ENCODE data around the gene CTRL.
A peak's percentile ranks its signal among the peaks of the same experiment; 100 is the strongest.
"Not testable (repeated sequence)": the region's sequence is repeated elsewhere in the genome, so short reads cannot be mapped to it uniquely, and the experiment has no call there.

Gene CTRL

DNA sequence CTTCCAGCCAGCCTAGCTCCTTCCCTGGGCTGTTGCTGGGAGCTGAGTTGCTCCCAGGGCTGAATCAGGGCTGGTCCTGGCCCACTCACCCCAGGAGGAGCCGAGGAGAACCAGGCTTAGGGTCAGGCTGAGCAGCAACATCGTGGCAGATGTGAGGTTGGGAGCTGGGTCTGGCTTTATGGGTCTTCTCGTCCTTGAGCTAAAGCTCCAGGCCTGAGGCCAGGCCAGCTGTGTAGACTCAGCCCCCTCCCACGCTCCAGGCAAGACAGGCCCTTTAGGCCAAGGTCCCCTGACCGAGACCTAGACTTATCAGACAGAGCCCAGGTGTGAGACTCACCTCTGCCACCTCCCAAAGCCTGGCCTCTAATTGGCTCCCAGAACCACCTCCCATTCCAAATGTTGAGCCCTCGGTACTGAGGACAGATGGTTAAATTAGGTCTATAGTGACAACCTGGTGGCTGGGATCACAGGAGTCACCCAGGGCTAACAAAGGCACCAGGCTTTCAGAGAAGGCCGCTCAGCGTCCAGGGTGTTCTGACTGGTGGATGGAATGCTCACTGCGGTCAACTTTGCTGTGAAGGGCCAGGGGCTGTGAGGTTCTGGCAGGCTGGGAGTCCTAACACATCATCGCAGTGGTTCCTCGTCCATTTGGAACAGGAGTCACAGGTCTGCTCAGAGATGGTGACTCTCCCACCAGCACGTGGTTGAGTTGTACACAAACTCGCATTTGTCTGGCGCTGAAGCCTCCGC, at the start of gene CTRL:
Gene CTRL, minus strand, starts transcription at position 151 of the 750 bp plus-strand sequence. Its CDS starts 10 bp downstream, at position 141.
- no peak for DNase-seq

DNA sequence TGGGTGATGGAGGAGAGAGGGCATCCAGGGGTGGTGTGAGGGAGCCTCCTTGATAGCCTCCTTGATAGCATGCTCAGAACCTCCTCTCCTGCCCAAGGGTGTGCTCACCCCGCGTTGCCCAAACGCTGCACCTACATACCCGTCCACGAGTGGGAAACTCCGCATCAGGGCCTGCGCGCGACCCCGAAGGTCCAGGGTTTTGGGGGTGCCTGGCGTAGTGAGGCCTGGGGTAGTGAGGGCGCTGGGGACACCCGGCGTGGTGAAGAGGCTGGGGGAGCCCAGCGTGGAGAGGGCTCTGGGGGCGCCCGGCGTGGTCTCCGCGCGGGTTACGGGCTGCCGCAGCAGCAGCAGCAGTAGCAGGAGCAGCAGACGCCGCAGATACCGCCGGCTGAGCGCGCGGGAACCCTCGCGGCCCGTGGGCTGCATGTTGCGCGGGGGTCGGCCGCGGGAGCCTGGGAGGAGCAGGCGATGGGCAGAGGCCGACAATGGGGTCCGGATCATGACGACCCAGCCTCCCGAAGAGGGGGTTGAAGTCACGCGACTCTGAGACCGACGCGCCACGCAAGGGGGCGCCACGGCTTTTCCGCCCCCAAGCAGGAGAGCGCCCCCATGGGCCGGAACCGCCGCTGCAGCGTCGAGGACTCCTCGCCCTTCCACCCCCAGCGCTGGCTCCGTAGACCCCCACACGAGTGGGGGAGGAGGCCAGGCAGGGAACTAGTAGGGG, 48.5 kb upstream of the CTRL start, which contains the start of gene DPEP3:
Gene DPEP3, minus strand, starts transcription at position 545 of the 724 bp plus-strand sequence. Its CDS starts 119 bp downstream, at position 426.
- DNase-seq = no peak

DNA sequence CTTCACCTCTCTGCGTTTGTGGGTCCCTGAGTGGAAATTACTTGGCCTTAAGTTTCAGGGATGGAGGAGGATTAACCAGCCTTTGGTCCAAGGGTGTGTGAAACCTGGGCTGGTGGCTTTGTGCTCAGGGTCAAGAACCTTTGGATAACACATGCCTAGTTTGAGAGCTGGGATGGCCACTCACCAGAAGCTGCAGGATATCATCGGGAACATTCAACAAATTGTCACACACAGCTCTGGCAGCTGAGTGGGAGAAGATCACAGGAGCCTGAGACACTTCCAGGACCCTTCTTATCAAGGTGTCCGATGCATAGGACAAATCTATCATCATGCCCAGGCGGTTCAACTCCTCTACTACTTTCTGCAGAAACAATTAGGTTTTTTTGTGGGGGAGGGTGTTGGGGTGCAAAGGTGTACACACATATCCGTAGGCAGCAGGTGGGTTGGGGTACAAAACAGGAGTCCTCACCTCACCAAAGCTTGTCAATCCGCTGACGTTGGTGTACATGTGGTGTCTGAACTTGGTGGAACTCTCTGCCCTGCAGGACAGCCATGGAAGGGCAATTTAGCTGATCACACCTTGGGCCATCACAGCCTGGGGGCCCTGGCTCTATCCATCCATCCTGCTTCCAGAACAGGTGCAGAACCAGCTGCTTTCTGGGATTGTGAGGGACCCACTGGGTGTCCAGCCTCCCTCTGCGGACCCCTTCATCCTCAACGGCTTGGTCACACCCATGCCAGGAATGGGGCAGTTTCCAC, 46.0 kb upstream of the CTRL start:
- DNase-seq = no peak

DNA sequence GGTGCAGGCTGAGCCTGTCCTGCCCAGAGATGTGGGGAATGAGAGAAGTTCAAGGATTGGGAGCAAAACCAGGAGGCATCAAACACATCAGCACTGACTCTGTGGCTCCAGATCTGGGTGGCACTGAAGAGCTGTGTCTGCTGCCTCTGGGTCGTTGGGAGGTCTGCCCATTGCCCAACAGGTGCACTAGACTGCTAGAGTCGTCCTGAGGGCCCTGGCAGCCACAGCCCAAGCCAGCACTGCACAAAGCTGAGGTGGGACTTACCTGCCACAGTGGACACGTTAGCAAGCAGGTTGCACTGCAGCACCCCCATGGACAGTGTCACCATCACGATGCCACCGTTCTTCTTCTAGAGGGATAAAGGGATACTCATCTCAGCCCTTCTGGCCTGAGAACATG, 45.3 kb upstream of the CTRL start:
- DNase-seq = no peak

DNA sequence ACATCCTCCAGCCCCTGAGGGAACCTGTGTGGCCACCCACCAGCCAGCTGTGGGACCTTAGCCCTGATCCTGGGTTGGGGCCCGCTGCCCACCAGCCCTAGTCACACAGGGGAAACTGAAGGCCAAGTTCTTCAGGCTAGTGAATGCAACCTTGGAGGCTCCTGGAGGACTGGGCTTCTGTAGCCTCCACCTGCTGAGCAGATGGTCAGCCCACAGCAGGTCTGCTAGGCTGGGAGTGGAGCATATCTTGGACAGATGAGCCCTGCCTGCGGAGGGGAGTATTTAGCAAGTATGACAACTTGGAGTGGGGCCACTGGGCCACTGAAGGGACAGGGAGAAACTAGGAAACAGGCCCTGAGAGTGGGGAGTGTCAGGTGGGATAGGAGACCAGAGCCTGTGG, 44.5 kb upstream of the CTRL start:
- DNase-seq = no peak

GRCh38 chr16:67975321-67976105, 43.9 kb upstream of the CTRL start:
- no peak for DNase-seq

DNA sequence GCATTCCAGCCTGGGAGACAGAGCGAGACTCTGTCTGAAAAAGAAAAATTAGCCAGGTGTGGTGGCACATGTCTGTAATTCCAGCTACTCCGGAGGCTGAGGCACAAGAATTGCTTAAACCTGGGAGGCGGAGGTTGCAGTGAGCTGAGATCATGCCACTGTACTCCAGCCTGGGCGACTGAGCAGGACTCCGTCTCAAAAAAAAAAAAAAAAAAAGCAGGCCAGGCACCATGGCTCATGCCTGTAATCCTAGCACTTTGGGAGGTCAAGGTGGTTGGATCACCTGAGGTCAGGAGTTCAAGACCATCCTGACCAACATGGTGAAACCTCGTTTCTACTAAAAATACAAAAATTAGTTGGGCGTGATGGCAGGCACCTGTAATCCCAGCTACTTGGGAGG, 40.6 kb upstream of the CTRL start:
- DNase-seq = not testable (repeated sequence)

DNA sequence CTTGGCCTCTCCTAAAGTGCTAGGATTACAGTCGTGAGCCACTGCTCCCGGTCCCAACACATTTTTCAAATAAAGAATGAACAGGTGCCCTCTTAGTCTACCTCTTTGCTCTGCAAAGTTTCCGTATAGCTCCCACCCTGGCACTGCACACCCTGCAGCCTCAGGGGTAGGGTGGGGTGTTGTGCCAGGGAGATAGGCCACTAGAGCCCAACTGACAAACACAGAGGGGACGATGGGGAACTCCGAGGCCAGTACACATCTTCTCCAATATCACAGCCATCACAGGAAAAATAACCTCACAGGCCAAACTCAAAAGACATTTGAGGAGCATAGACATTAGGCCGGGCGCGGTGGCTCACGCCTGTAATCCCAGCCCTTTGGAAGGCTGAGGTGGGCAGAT, 39.4 kb upstream of the CTRL start:
- DNase-seq = no peak

GRCh38 chr16:67969254-67970039, 37.8 kb upstream of the CTRL start:
- no peak for DNase-seq

DNA sequence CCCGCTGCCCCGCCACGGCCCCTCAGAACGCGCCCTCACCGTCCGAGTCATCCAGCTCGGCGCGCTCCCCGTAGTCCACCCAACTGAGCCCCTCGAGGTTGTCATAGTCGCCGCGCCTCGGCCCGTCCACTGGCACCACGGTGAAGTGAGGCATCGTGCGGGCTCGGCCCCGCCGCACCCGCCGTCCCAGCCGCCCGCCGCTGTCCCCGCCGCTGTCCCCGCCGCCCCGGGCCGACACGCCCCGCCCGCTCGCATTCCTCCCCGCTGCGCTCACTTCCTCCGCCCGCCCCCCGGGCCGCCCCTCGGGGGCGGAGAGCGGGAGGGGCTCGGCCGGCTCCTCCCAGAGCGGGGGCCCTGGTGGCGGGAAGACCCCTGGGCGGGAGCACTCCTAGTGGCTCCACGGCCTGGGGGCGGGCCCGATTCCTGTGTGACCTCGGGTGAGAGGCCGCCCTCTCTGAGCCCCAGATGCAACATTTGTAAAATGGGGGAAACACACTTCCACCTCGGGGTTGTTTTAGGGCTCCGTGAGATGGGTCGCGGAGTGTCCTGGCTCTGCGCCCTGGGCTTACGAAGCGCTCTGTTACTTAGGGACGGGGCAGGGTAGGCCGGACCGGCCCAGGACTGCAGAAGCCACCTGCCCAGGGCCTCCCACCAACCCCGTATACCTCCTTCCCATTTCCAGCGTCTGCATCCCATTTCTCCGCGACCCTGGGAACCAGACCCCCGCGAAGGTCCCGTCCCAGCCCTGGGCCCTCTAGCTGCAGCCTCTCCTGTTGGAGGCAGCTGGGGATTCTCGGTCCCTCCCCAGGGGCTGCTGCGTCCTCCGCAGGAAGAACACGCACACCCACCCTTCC, 37.0 kb upstream of the CTRL start, which contains the start of gene SLC12A4:
Gene SLC12A4, minus strand, starts transcription at position 238 of the 854 bp plus-strand sequence. Its CDS starts 84 bp downstream, at position 154.
- peak; percentile 78 for DNase-seq

GRCh38 chr16:67967958-67968399, 36.3 kb upstream of the CTRL start:
- DNase-seq = no peak

GRCh38 chr16:67967183-67967957, 35.7 kb upstream of the CTRL start:
- no peak for DNase-seq

- DNase-seq = no peak
These were observed 35.0 kb upstream of the CTRL start for GRCh38 chr16:67966549-67967182.

- DNase-seq = no peak
These were observed 34.2 kb upstream of the CTRL start for GRCh38 chr16:67965668-67966548.

GRCh38 chr16:67964477-67965131, 32.9 kb upstream of the CTRL start:
- no peak for DNase-seq

DNA sequence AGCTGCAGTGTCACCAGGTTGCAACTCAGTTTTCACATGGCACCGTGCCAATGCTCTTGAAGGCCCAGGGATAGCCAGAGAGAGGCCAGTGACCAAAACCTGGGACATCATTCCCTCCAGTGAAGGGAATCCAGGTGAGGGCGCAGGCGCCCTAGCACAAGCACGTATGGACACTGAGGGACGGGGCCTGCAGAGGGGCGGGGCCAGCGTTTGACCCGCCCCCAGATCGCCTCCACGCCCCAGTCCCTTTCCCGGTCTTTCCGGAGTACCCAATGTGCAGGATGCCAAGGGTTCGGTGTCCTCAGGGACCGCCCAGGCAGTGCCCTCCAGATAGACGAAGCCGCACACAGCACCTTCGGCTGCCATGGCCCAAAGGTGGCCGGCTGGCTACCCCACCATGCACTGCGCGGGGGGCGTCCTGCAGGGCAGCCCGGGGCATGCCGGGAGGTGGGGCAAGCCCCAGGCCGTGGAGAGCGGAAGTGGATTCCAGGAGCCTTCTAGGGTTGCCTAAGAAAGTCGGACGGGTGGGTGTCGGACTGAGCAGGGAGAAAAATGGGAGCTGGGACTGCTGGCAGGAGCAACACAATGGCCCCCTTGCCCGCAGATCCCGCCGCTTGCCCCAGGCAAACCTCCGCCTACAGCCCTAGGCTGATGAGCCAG, 32.1 kb upstream of the CTRL start:
- no peak for DNase-seq

- no peak for DNase-seq
These were observed 31.6 kb upstream of the CTRL start for GRCh38 chr16:67963292-67963661.
